WTC11 (cell line): ENCODE results near the gene EXO5. TPM values are rescaled to one million over a fixed set of nuclear protein-coding genes. Genes with fewer than 3 reads are reported as not detected.

Experiments
- ARID4B ChIP-seq: sonication (generic); formaldehyde crosslinking; IDR thresholded peaks from 2 replicates; pipeline ENCODE4 v1.8.0; 2023; ENCODE audit warnings: missing genetic modification reagents, mild to moderate bottlenecking, borderline replicate concordance
- ATF3 ChIP-seq: sonication (generic); formaldehyde crosslinking; conservative IDR thresholded peaks from 2 replicates; pipeline ENCODE4 v1.8.1; 2022; ENCODE audit warnings: mild to moderate bottlenecking, missing genetic modification reagents
- CDX4 ChIP-seq: fragments of 250-450 bp; sonication (Bioruptor Pico); IDR thresholded peaks from 2 replicates; pipeline ENCODE4 v1.9.0; 2021; ENCODE audit warnings: moderate library complexity, mild to moderate bottlenecking, inconsistent platforms, borderline replicate concordance
- E2F5 ChIP-seq: sonication (generic); formaldehyde crosslinking; IDR thresholded peaks from 2 replicates; pipeline ENCODE4 v1.8.1; 2022; ENCODE audit warnings: mild to moderate bottlenecking, moderate library complexity, missing genetic modification reagents
- ETV6 ChIP-seq: sonication (generic); formaldehyde crosslinking; IDR thresholded peaks from 2 replicates; pipeline ENCODE4 v1.8.1; 2022; ENCODE audit warnings: mild to moderate bottlenecking, missing genetic modification reagents
- FOXP1 ChIP-seq: sonication (generic); formaldehyde crosslinking; IDR thresholded peaks from 2 replicates; pipeline ENCODE4 v1.8.0; 2022; ENCODE audit warnings: missing genetic modification reagents, mild to moderate bottlenecking, moderate library complexity, borderline replicate concordance
- GABPB1 ChIP-seq: sonication (generic); formaldehyde crosslinking; IDR thresholded peaks from 2 replicates; pipeline ENCODE4 v1.8.1; 2023; ENCODE audit warnings: mild to moderate bottlenecking, missing genetic modification reagents
- IRF1 ChIP-seq: sonication (generic); formaldehyde crosslinking; IDR thresholded peaks from 2 replicates; pipeline ENCODE4 v1.8.0; 2023; ENCODE audit warnings: missing genetic modification reagents
- JAZF1 ChIP-seq: fragments of 250-450 bp; sonication (Bioruptor Pico); IDR thresholded peaks from 2 replicates; pipeline ENCODE4 v1.9.0; 2021; ENCODE audit warnings: moderate library complexity, mild to moderate bottlenecking, inconsistent platforms
- JUN ChIP-seq: sonication (generic); formaldehyde crosslinking; IDR thresholded peaks from 2 replicates; pipeline ENCODE4 v1.8.0; 2023; ENCODE audit warnings: mild to moderate bottlenecking, missing genetic modification reagents
- MYBL2 ChIP-seq: sonication (generic); formaldehyde crosslinking; IDR thresholded peaks from 2 replicates; pipeline ENCODE4 v1.8.1; 2023; ENCODE audit warnings: mild to moderate bottlenecking, moderate library complexity, missing genetic modification reagents
- NFE2L1 ChIP-seq: sonication (generic); formaldehyde crosslinking; IDR thresholded peaks from 2 replicates; pipeline ENCODE4 v1.8.1; 2023; ENCODE audit warnings: missing genetic modification reagents
- NFYB ChIP-seq: sonication (generic); formaldehyde crosslinking; conservative IDR thresholded peaks from 2 replicates; pipeline ENCODE4 v1.8.0; 2022; ENCODE audit warnings: low read depth, missing genetic modification reagents
- RORB ChIP-seq: fragments of 250-450 bp; sonication (Bioruptor Pico); IDR thresholded peaks from 2 replicates; pipeline ENCODE4 v1.9.0; 2021; ENCODE audit warnings: mild to moderate bottlenecking
- SOX15 ChIP-seq: fragments of 250-450 bp; sonication (Bioruptor Pico); IDR thresholded peaks from 2 replicates; pipeline ENCODE4 v1.9.0; 2021; ENCODE audit warnings: mild to moderate bottlenecking
- STAT6 ChIP-seq: sonication (generic); formaldehyde crosslinking; conservative IDR thresholded peaks from 2 replicates; pipeline ENCODE4 v1.8.1; 2023; ENCODE audit warnings: mild to moderate bottlenecking, low read depth, missing genetic modification reagents, moderate library complexity
- TCF7 ChIP-seq: sonication (generic); formaldehyde crosslinking; IDR thresholded peaks from 2 replicates; pipeline ENCODE4 v1.8.0; 2022; ENCODE audit warnings: mild to moderate bottlenecking, low read depth, missing genetic modification reagents, moderate library complexity
- TEAD4 ChIP-seq: sonication (generic); formaldehyde crosslinking; IDR thresholded peaks from 2 replicates; pipeline ENCODE4 v1.8.0; 2022; ENCODE audit warnings: mild to moderate bottlenecking, missing genetic modification reagents
- ZMAT4 ChIP-seq: fragments of 250-450 bp; sonication (Bioruptor Pico); IDR thresholded peaks from 2 replicates; pipeline ENCODE4 v1.9.0; 2021; ENCODE audit warnings: mild to moderate bottlenecking
- ZNF121 ChIP-seq: sonication (generic); formaldehyde crosslinking; IDR thresholded peaks from 2 replicates; pipeline ENCODE4 v1.8.0; 2023; ENCODE audit warnings: missing genetic modification reagents
- ZNF138 ChIP-seq: sonication (generic); formaldehyde crosslinking; conservative IDR thresholded peaks from 2 replicates; pipeline ENCODE4 v1.8.1; 2022; ENCODE audit warnings: mild to moderate bottlenecking, moderate library complexity, missing genetic modification reagents
- ZNF232 ChIP-seq: sonication (generic); formaldehyde crosslinking; IDR thresholded peaks from 2 replicates; pipeline ENCODE4 v1.8.0; 2022; ENCODE audit warnings: mild to moderate bottlenecking, missing genetic modification reagents
- ZNF317 ChIP-seq: sonication (generic); formaldehyde crosslinking; IDR thresholded peaks from 2 replicates; pipeline ENCODE4 v1.8.1; 2023; ENCODE audit warnings: low read depth, mild to moderate bottlenecking, moderate library complexity, missing genetic modification reagents, borderline replicate concordance
- ZNF532 ChIP-seq: fragments of 250-450 bp; sonication (Bioruptor Pico); IDR thresholded peaks from 2 replicates; pipeline ENCODE4 v1.9.0; 2021; ENCODE audit warnings: mild to moderate bottlenecking, borderline replicate concordance
- total RNA-seq: library from RNA; stranded (reverse); gene quantifications from 3 replicates; pipeline ENCODE4 v1.2.3, GENCODE V29; 2021

EXO5 gene
- total RNA-seq, 1 experiment from 2014 or later, result 5.5 TPM

- TF ChIP-seq STAT6 (CRISPR knock-in tag) (no peak), ZNF317 (CRISPR knock-in tag) (no peak), E2F5 (CRISPR knock-in tag) (peak; percentile 63), TEAD4 (CRISPR knock-in tag) (no peak), RORB (no peak), ETV6 (no peak), IRF1 (CRISPR knock-in tag) (no peak), CDX4 (CRISPR knock-in tag) (no peak), ZNF232 (CRISPR knock-in tag) (peak; percentile 74; the same call in 1 of the 2 replicates), ZMAT4 (no peak), SOX15 (CRISPR knock-in tag) (no peak), ATF3 (CRISPR knock-in tag) (no peak), JUN (CRISPR knock-in tag) (no peak; the same call in 1 of the 2 replicates), GABPB1 (CRISPR knock-in tag) (peak; percentile 74), FOXP1 (CRISPR knock-in tag) (peak; percentile 83), ZNF121 (CRISPR knock-in tag) (no peak), NFYB (no peak), NFE2L1 (CRISPR knock-in tag) (no peak), ARID4B (CRISPR knock-in tag) (0 out of 2 replicates have a peak, but pooled peaks have one; percentile 48), ZNF138 (no peak), JAZF1 (CRISPR knock-in tag) (no peak), ZNF532 (peak; percentile 89; the same call in 1 of the 2 replicates), MYBL2 (CRISPR knock-in tag) (peak; percentile 39; the same call in 1 of the 2 replicates), TCF7 (no peak)
These were observed at the start of gene EXO5 (continued) for GRCh38 chr1:40508375-40509341.
